HEK293 (cell line): ENCODE measurements around the gene ACTA1.

Experiments used
- CTCF ChIP-seq: fragments of 450-650 bp; formaldehyde crosslinking; IDR thresholded peaks from 2 replicates; pipeline ENCODE4 v1.5.1; 2016; ENCODE audit warnings: missing biosample characterization, missing genetic modification characterization
- INSM2 ChIP-seq: fragments of 450-650 bp; formaldehyde crosslinking; IDR thresholded peaks from 2 replicates; pipeline ENCODE4 v1.5.1; 2016; ENCODE audit warnings: missing biosample characterization, missing genetic modification characterization
- KLF9 ChIP-seq: fragments of 450-650 bp; formaldehyde crosslinking; IDR thresholded peaks from 2 replicates; pipeline ENCODE4 v1.5.1; 2016; ENCODE audit warnings: missing biosample characterization, missing genetic modification characterization, low read depth
- ZBTB7A ChIP-seq: fragments of 450-650 bp; formaldehyde crosslinking; IDR thresholded peaks from 2 replicates; pipeline ENCODE4 v1.5.1; 2016; ENCODE audit warnings: low read depth, missing biosample characterization, missing genetic modification characterization
- ZNF114 ChIP-seq: fragments of 450-650 bp; formaldehyde crosslinking; IDR thresholded peaks from 2 replicates; pipeline ENCODE4 v1.5.0; 2017; ENCODE audit warnings: missing biosample characterization, missing genetic modification characterization
- ZNF404 ChIP-seq: fragments of 450-650 bp; formaldehyde crosslinking; IDR thresholded peaks from 2 replicates; pipeline ENCODE4 v1.5.1; 2017; ENCODE audit warnings: missing biosample characterization, missing genetic modification characterization

DNA sequence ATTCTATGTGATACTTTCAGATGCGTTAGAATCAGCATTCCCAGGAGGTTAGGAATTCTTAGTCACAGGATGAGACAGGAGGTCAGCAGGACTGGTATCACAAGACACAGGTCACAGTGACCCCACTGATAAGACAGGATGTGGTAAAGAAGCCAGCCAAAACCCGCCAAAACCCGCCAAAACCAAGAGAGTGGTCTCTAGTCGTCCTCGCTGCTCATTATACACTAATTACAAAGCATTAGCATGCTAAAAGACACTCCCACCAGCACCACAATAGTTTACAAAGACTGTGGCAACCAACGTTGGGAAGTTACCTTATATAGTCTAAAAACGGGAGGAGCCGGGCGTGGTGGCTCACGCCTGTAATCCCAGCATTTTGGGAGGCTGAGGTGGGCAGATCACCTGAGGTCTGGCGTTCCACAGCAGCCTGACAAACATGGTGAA, 13.9 kb upstream of the ACTA1 start:
- TF ChIP-seq CTCF (tag by site-specific recombination) (no peak), INSM2 (tag by site-specific recombination) (no peak), ZNF404 (tag by site-specific recombination) (no peak), ZBTB7A (tag by site-specific recombination) (no peak), KLF9 (tag by site-specific recombination) (no peak), ZNF114 (tag by site-specific recombination) (no peak)
